ENCODE results near the gene SORCS3.

DNA sequence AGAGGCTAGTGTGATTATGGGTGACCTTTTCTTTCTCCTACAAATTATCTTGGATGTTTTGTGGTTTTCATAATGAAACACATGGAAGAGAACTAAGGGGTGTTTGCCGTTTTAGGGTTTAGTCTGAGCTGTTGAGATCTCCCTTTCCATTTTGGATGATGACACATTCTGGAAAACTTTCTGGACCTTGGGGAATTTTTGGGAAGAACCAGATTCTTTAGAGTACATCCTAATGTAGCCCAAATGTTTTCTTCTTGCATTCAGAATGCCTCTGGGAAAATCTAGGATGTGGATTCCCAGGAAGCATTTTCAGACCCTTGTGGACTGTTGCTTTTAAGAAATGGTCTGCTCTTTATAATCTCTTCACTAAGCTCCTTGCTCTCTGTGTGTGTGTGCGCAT is 165.7 kb downstream of the SORCS3 start:
- TF ChIP-seq, protein P1, sequence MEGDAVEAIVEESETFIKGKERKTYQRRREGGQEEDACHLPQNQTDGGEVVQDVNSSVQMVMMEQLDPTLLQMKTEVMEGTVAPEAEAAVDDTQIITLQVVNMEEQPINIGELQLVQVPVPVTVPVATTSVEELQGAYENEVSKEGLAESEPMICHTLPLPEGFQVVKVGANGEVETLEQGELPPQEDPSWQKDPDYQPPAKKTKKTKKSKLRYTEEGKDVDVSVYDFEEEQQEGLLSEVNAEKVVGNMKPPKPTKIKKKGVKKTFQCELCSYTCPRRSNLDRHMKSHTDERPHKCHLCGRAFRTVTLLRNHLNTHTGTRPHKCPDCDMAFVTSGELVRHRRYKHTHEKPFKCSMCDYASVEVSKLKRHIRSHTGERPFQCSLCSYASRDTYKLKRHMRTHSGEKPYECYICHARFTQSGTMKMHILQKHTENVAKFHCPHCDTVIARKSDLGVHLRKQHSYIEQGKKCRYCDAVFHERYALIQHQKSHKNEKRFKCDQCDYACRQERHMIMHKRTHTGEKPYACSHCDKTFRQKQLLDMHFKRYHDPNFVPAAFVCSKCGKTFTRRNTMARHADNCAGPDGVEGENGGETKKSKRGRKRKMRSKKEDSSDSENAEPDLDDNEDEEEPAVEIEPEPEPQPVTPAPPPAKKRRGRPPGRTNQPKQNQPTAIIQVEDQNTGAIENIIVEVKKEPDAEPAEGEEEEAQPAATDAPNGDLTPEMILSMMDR (conservative IDR thresholded peaks at IDR 0.05; ENCODE audit: low read depth, low read length) = no peak
- TF ChIP-seq MXI1 (IDR thresholded peaks at IDR 0.05; ENCODE audit: borderline replicate concordance, low read depth, low read length) (no peak), CEBPB (IDR thresholded peaks at IDR 0.05; ENCODE audit: low read depth, low read length) (no peak), POLR2A (IDR thresholded peaks at IDR 0.05; ENCODE audit: low read depth, low read length) (no peak), RFX5 (IDR thresholded peaks at IDR 0.05; ENCODE audit: low read depth, low read length) (no peak), RAD21 (IDR thresholded peaks at IDR 0.05; ENCODE audit: low read length) (no peak), RCOR1 (IDR thresholded peaks at IDR 0.05; ENCODE audit: insufficient replicate concordance, low read length) (no peak), FOS (IDR thresholded peaks at IDR 0.05; ENCODE audit: low read depth, low read length) (no peak), CHD1 (IDR thresholded peaks at IDR 0.05; ENCODE audit: low read depth, low read length) (no peak), MAFK (IDR thresholded peaks at IDR 0.05; ENCODE audit: low read depth, low read length) (no peak)

Data from IMR-90 (cell line).